ENCODE results near the gene FAM114A2.

The FAM114A2 gene

GRCh38 chr5:153981905-153982605 is 56.7 kb downstream of the FAM114A2 start:
- no peak for DNase-seq

GRCh38 chr5:153979028-153979783 is 59.5 kb downstream of the FAM114A2 start:
- DNase-seq: no peak

DNA sequence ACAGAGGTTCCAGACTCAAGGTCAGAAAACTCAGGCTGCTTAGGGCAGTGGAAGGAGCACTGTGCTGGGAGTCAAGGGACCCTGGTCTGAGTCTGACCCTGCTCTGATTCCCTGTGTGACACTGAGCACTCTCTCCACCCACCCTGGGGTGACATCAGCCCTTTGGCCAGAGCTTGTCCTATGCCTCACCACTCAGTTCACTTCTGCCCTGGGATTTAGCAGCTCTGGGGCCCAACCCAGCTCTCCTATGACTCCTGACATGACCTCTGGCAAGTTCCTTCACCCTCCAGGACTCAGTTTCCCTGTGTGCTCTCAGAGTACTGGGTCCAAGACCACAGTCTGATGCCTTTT is 63.9 kb downstream of the FAM114A2 start:
- DNase-seq: no peak

DNA sequence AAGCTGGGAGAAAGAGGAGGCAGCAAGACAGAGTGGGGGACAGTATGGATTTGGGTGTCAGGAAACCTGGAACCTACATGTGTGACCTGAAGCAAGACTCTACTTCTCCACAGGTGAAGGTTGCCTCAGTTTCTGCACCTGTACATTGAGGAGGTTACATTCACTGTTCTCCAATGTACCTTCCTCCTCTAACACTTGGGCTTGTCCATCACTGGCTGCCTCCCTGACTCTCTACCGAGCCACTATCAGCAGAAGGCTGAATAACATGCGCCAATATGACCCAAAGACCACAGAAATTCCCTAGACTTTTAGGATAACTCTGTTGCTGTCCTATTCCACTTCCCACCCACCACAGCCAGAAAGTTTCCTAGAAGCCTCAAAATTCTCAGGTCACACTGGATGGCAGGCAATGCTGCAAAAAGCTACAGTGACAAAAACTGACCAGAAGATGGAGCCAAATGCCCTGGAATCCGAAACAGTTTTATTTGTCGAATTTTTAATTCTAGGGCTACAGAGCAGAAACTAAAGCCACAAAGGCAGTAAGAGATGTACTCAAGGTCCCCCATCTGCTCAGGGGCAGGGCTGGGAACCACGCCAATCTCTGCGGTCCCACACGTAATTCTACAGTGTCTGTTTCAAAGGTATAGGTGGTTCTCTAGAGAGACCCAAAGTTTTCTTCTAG is 64.4 kb downstream of the FAM114A2 start:
- DNase-seq: no peak

DNA sequence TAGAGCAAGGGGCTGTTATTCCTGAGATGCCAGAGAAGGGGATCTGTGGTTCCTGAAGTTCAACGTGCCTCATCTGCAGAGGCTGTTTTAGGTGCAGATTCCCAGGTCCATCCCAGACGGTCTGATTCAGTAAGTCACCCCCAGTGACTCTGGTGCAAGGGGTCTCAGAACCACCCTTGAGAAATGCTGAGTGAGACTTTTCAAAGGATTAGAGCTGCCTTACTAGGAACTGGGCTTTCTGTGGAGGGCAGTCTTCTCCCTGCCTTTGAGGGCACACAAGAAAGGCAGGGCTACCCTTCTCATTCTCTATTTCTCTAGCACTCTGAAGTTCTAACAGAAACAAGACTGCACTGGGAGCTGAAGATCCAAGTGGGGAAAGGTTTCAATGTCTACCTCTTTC is 66.5 kb downstream of the FAM114A2 start:
- DNase-seq: no peak

DNA sequence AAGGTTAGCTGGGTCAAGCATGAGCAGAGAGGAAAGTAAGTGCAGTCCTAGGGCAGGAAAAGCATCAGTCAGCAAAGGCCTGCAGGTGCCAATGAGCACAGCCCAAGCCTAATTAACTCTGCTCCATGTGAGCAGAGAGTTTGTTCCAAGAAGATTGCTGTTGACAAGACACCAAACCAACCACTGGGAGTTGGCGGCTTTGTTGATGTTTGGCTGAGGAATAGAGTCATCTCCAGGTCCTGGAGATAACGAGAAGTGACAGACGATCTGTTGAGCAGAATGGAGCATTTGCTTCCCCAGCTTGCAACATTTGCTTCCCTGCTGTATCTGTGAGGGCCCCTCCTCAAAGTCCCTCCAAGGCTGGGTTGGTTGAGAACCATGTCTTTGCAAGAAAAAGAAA is 68.2 kb downstream of the FAM114A2 start:
- no peak for DNase-seq

- no peak for DNase-seq
These were observed 69.2 kb downstream of the FAM114A2 start for GRCh38 chr5:153969563-153969895.

DNA sequence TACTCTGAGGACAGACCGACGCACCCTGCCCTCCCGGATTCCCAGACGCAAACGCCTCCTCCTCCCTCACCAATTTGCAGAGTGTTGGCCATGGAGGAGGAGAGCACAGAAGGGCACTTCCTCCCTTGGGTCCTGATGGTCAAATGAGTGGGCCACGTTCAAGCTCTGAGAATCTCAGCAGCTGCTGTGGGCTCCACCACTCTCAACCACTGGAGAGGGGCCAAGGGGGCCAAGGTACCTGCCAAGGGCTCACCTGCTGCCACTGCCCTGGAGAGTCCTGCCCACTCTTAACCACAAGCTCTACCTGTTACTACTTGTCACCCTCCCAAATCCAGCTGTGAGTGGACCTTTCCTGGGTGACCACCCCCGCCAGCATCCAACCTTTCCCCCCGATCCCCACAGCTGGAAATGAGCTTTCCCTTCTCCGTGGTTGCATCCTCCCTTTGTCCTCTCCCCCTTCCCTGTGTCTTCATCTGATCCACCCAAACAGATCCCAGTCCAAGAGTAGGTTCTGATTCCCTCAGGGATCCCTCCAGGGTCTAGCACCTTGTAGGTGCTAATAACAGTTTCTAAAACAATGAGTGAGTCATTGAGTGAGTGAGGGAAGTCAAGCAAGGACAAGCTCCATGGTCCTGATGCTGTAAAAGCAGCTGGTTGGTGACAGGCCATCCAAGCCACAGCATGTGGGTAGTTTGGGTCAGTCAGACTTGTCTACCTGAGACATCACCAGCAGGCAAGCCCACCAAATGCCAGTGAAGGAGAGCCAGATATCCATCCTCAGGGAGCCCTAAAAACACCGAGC is 69.7 kb downstream of the FAM114A2 start:
- no peak for DNase-seq

DNA sequence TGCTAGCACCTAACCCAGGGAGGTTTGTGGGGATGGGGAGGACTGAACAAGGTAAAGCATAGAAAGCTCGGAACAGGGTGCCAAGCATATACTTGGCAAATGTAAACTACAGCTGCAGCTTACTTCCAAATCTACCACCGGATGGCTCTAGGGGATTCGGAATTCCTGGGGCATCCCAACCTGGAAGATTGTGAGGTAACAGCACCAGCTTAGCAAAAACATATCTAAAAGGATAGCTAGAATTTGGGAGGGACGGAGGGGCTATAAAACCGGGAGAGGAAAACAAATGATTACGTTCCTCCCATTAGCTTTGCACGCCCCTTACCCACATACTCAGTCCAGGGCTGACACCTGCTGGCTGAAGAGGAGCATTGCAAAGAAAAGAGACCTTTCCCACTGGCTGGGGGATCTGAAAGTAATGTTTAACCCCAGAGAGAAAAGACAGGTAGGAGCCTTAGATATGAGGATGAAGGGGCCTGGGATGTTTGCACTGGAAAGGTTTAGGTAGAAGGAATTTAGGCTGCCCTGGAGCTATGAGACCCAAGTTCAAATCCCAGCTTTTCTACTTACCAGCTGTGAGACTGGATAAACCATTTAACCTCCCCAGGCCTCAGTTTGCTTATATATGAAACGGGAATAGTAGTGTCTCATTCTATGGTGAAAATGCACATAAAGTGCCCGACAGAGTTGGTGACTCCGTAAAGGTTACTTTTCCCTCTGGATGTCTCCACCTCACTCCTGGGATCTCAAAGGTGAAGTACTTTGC is 73.6 kb downstream of the FAM114A2 start:
- peak; percentile 7 for DNase-seq

- DNase-seq: no peak
These were observed 74.4 kb downstream of the FAM114A2 start for GRCh38 chr5:153964191-153964879.

- no peak for DNase-seq
These were observed 78.2 kb downstream of the FAM114A2 start for GRCh38 chr5:153960269-153961215.

GRCh38 chr5:153959134-153959957 is 79.4 kb downstream of the FAM114A2 start:
- DNase-seq: no peak

- no peak for DNase-seq
These were observed 81.5 kb downstream of the FAM114A2 start for GRCh38 chr5:153957205-153957604.

DNA sequence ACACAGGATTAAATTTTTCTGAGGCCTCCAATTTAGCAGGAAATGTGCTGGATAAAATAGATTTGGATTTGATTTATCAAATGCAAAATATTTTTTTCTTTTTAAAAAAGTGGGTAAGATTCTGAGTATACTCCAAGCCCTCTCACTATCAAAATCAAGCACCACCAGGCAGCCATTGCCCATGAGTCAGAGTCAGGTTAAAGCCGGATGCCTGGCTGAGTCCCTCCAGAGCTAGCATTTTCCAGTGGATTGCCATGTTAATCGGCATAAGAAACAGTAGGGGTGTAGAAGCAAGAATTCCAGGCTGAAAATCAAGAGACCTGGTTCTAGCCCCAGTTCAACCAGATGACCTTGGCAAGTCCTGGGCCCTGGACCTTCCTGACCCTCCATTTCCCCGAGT is 85.3 kb downstream of the FAM114A2 start:
- DNase-seq: no peak

GRCh38 chr5:153952893-153953292 is 85.8 kb downstream of the FAM114A2 start:
- DNase-seq: no peak

- DNase-seq: no peak
These were observed 86.7 kb downstream of the FAM114A2 start for GRCh38 chr5:153952057-153952456.

DNA sequence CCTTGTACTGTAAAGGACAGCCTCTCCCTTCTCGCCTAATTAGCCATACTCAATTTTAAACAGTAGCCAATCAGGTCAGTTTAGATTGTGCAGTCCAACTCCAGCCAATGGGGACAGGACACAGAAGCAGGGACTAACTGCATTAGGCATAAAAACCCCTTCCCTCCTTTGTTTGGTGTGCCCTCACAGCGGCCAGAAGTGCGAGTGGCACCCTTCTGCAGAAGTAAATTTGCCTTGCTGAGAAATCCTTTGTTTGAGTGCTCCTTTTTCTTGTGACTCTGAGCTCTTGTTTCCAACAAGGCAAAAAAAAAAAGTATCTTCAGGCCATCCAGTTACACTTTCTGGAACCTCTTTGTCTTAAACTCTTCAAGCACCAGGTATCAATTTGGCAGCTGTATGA is 97.4 kb downstream of the FAM114A2 start:
- no peak for DNase-seq
